Measurements from ENCODE around the gene BICD2. TPM values are rescaled to one million over a fixed set of nuclear protein-coding genes. Genes with fewer than 3 reads are reported as not detected.
"Not testable (repeated sequence)": the region's sequence is repeated elsewhere in the genome, so short reads cannot be mapped to it uniquely, and the experiment has no call there.

BICD2 gene
- total RNA-seq, 2 experiments from 2014 or later: 19.2 to 20.5 TPM

DNA sequence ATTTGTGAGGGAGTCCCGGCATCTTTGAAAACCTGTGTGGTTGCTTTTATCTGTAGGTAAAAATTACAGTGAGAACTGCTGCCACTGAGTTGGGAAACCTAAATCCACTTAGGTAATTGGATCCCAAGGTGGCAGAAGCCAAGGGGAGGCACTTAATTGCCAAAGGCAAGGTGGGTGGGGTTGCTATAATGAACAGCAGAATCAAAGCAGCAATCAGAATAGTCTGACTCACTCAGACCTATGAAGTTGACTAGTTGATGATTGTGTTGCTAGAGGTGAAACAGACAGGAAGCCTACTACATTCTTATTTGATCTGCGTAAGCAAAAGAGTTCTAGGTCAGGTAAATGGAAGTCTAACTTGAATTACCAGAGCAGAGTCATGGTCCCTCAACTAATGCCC, 17.3 kb upstream of the BICD2 start:
- no peaks in the 10 kb centered on the region for H3K27me3 Mint-ChIP-seq
- H3K9me3 Mint-ChIP-seq: peaks cover 2% of the 10 kb centered on the region
- DNase-seq: no peak
- H3K36me3 Mint-ChIP-seq: no peaks in the 10 kb centered on the region
- no peak overlapping the region for H3K27ac Mint-ChIP-seq
- peaks cover 2% of the 10 kb centered on the region for H3K4me1 Mint-ChIP-seq
- H3K4me3 Mint-ChIP-seq: no peak overlapping the region

DNA sequence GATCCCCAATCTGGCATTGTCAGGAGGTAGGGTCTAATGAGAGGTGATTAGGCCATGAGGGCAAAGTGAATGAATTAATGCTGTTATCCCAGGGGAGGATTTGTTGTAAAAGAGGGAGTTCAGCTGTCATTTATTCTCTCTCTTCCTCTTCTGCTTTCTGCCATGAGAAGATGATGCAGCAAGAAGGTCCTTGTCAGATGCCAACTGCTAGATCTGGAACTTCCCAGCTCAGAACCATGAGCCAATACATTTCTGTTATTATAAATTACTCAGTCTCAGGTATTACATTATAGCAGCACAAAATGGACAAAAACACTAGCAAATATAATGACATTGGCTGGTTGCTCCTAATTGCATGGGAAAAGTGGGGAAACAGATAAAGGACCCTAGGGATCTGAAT, 15.6 kb upstream of the BICD2 start:
- no peak for DNase-seq
- peaks cover 6% of the 10 kb centered on the region for H3K27me3 Mint-ChIP-seq
- peaks cover 2% of the 10 kb centered on the region for H3K9me3 Mint-ChIP-seq
- peaks cover 3% of the 10 kb centered on the region for H3K4me1 Mint-ChIP-seq
- H3K36me3 Mint-ChIP-seq: no peaks in the 10 kb centered on the region
- no peak overlapping the region for H3K27ac Mint-ChIP-seq
- no peak overlapping the region for H3K4me3 Mint-ChIP-seq

DNA sequence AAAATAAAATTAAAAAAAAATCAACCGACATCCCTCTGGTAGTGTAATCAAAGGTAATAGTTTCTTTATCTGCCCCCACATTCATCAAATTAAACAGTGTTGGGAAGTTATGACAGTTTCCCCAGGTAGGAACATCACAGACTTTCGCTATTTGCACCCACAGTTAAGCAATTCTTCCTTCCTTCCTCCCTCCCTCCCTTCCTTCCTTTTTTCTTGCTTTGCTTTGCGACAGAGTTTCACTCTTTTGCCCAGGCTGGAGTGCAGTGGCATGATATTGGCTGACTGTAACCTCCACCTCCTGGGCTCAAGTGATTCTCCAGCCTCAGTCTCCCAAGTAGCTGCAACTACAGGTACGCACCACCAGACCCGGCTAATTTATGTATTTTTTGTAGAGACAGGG, 10.8 kb upstream of the BICD2 start:
- Mint-ChIP-seq H3K36me3 (no peaks in the 10 kb centered on the region), H3K27me3 (peaks cover 6% of the 10 kb centered on the region), H3K4me1 (peaks cover 6% of the 10 kb centered on the region), H3K4me3 (no peak overlapping the region), H3K27ac (no peak overlapping the region), H3K9me3 (no peaks in the 10 kb centered on the region)
- DNase-seq: no peak

- Mint-ChIP-seq H3K27ac (no peak overlapping the region), H3K27me3 (peaks cover 6% of the 10 kb centered on the region), H3K4me3 (no peak overlapping the region), H3K9me3 (no peaks in the 10 kb centered on the region), H3K4me1 (peaks cover 7% of the 10 kb centered on the region), H3K36me3 (no peaks in the 10 kb centered on the region)
- DNase-seq: no peak
These were observed 9.6 kb upstream of the BICD2 start for GRCh38 chr9:92774274-92774673.

DNA sequence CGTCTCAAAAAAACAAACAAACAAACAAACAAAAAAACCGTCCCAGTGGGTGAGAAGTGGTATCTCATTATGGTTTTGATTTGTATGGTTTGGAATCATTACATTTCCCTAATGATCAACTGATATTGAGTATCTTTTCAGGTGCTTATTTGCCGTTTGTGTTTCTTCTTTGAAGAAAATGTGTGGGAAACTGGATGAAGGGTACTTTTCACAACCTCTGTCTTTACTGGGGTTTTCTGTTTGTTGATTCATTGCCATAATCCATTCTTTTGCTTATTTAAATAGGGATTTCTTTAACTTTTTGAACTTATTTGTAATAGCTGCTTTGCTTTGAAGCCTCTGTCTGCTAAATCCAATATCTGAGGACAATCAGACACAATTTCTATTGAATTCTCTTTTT, 9.2 kb upstream of the BICD2 start:
- Mint-ChIP-seq H3K9me3 (no peaks in the 10 kb centered on the region), H3K4me1 (peaks cover 7% of the 10 kb centered on the region), H3K27me3 (peaks cover 6% of the 10 kb centered on the region), H3K27ac (no peak overlapping the region), H3K36me3 (no peaks in the 10 kb centered on the region), H3K4me3 (no peak overlapping the region)
- no peak for DNase-seq

GRCh38 chr9:92771309-92771708, 6.7 kb upstream of the BICD2 start:
- no peak for DNase-seq
- Mint-ChIP-seq H3K36me3 (no peaks in the 10 kb centered on the region), H3K27me3 (peaks cover 6% of the 10 kb centered on the region), H3K4me3 (no peak overlapping the region), H3K27ac (no peak overlapping the region), H3K4me1 (peaks cover 7% of the 10 kb centered on the region), H3K9me3 (no peaks in the 10 kb centered on the region)

DNA sequence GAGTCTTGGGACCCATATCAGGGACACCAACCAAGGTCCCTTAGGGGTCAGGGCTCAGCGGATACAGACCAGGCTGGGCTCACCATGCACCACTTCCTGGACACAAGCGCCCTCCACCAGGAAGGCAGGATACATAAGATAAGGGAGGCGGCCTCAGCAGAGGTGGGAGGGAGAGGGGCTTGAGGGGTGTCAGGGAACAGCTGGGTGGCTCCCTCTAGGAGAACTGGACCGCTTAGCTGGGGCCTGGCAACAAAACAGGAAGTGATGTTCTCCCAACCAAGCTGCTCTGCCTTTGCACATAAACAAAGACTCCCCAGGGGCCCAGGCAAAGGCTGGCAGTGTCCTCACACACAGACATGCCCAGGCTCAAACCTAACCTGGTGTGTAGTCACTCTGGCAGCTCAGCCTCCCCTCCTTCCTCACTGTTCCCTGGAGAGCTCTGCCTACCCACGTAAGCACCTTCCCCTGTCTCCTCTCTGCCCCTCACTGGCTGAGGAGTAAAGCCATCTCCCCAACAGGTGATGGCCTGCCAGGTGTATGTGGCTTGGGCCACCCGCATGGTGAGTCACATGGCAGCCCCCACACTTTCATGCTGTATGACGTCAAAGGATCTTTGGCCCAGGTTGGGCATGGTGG, 5.8 kb upstream of the BICD2 start:
- no peak overlapping the region for H3K4me3 Mint-ChIP-seq
- no peak for DNase-seq
- no peaks in the 10 kb centered on the region for H3K9me3 Mint-ChIP-seq
- no peaks in the 10 kb centered on the region for H3K36me3 Mint-ChIP-seq
- H3K27me3 Mint-ChIP-seq: no peaks in the 10 kb centered on the region
- peak overlapping the region; percentile 32 for H3K27ac Mint-ChIP-seq
- H3K4me1 Mint-ChIP-seq: peaks cover 14% of the 10 kb centered on the region

DNA sequence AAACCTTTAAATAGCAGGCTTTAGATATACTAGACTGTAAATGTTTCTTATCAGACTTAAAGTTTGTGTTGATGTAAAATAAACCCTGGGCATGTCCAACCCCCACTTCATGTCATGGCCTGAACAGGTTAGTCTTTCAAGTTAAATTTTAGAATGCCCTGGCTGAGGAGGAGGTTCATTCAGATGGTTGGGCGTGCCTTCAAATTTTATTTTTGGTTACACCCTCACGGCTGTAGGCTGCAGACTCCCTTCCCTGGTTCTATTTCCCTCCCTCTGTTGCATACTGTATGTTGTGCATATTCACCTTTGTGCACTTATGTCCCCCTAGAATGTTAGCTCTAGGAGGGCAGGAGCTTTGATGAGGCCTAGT, 5.3 kb upstream of the BICD2 start:
- H3K4me1 Mint-ChIP-seq: peaks cover 14% of the 10 kb centered on the region
- no peak overlapping the region for H3K27ac Mint-ChIP-seq
- no peak for DNase-seq
- no peaks in the 10 kb centered on the region for H3K9me3 Mint-ChIP-seq
- no peaks in the 10 kb centered on the region for H3K36me3 Mint-ChIP-seq
- H3K4me3 Mint-ChIP-seq: no peak overlapping the region
- H3K27me3 Mint-ChIP-seq: no peaks in the 10 kb centered on the region

DNA sequence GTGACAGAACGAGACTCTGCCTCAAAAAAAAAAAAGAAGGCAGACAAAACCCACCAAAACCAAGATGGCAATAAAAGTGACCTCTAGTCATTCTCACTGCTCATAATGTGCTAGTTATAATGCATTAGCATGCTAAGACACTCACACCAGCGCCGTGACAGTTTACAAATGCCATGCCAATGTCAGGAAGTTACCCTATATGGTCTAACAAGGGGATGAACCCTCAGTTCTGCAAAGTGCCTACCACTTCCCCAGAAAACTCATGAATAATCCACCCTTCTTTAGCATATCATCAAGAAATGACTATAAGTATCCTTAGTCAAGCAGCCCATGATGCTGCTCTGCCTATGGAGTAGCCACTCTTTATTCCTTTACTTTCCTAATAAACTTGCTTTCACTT, 4.7 kb upstream of the BICD2 start:
- DNase-seq: no peak
- no peak overlapping the region for H3K27ac Mint-ChIP-seq

DNA sequence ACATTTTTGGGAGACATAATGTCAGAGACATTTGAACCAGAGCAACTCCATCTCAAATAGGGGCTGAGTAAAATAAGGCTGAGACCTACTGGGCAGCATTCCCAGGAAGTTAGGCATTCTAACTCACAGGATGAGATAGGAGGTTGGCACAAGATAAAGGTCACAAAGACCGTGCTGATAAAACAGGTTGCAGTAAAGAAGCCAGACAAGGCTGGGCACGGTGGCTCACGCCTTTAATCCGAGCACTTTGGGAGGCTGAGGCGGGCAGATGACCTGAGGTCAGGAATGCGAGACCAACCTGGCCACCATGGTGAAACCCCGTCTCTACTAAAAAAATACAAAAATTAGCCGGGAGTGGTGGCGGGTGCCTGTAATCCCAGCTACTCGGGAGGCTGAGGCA, 4.2 kb upstream of the BICD2 start:
- H3K27ac Mint-ChIP-seq, H3K9me3 Mint-ChIP-seq, H3K4me3 Mint-ChIP-seq, DNase-seq, H3K36me3 Mint-ChIP-seq, H3K27me3 Mint-ChIP-seq: not testable (repeated sequence)
- H3K4me1 Mint-ChIP-seq: peaks cover 14% of the 10 kb centered on the region

More for the DNA sequence above, 4.7 kb upstream of the BICD2 start:
- Mint-ChIP-seq H3K4me1 (peaks cover 14% of the 10 kb centered on the region), H3K4me3 (no peak overlapping the region), H3K27me3 (no peaks in the 10 kb centered on the region), H3K9me3 (no peaks in the 10 kb centered on the region), H3K36me3 (no peaks in the 10 kb centered on the region)

GRCh38 chr9:92767066-92768054, 2.7 kb upstream of the BICD2 start:
- H3K4me1 Mint-ChIP-seq: peaks cover 26% of the 10 kb centered on the region
- H3K9me3 Mint-ChIP-seq: no peaks in the 10 kb centered on the region
- no peaks in the 10 kb centered on the region for H3K27me3 Mint-ChIP-seq
- no peak for DNase-seq
- no peak overlapping the region for H3K4me3 Mint-ChIP-seq
- H3K36me3 Mint-ChIP-seq: no peaks in the 10 kb centered on the region
- no peak overlapping the region for H3K27ac Mint-ChIP-seq

- Mint-ChIP-seq H3K27ac (peak overlapping the region; percentile 72), H3K4me3 (peak overlapping the region; percentile 82), H3K27me3 (no peaks in the 10 kb centered on the region), H3K4me1 (peaks cover 40% of the 10 kb centered on the region), H3K36me3 (no peaks in the 10 kb centered on the region), H3K9me3 (no peaks in the 10 kb centered on the region)
- peak; percentile 99 for DNase-seq
These were observed 629 bp upstream of the BICD2 start for GRCh38 chr9:92764988-92765936.

GRCh38 chr9:92763721-92764380, 782 bp downstream of the BICD2 start:
- DNase-seq: peak; percentile 57
- Mint-ChIP-seq H3K9me3 (no peaks in the 10 kb centered on the region), H3K27me3 (no peaks in the 10 kb centered on the region), H3K4me1 (peaks cover 45% of the 10 kb centered on the region), H3K27ac (peak overlapping the region; percentile 78), H3K4me3 (peak overlapping the region; percentile 92), H3K36me3 (no peaks in the 10 kb centered on the region)
